ENCODE measurements around the gene ANKMY1. TPM values are rescaled to one million over a fixed set of nuclear protein-coding genes. Genes with fewer than 3 reads are reported as not detected.

ANKMY1 gene
- total RNA-seq, 1 experiment from 2014 or later, result 85.7 TPM

DNA sequence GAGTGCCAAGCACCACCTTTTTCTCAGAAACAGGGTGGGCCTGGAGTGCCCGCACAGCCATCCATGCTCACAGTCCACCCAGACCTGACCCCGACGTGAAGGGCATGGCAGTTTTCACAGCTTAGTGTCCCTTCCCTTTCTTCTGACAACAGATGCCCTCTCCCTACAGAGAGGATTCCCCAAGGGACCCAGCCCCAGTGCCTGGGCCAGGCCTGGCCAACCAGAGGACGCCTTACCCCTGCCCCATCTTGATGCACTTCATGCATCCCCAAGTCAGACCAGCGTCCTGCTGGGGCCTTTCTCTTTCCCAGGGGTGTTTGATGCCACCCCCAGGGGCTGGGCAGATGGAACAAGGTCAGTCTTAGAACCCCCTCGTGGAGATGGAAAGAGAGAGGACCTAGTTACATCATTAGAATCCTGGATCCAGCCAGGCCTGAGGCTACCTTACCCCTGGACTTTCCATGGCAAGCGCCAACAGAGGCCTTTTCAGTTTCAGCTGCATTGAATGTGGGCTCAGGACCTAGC, 3.8 kb downstream of the ANKMY1 start:
- no peak overlapping the region for H3K4me3 ChIP-seq
- ChIA-PET POLR2A (ENCODE audit: unreplicated experiment) (interaction anchor here (0.7 kb wide), 1 partner anchor 279 kb away, joined by 5 read pairs; no protein-coding TSS in a partner anchor), CTCF (no interaction called here)
- no TSS peak for BruUV-seq (replicated peaks)
- H3K9me3 ChIP-seq (ENCODE audit: insufficient read depth, low read depth), result 0 out of 2 replicates have a peak, but pooled peaks cover 3% of the 10 kb centered on the region
- no peaks in the 10 kb centered on the region for H3K9me2 ChIP-seq (ENCODE audit: insufficient read depth)
- no peak overlapping the region for H3K4me2 ChIP-seq
- no peak for TF ChIP-seq EZH2 (IDR thresholded peaks at IDR 0.05; ENCODE audit: low read depth)
- TF ChIP-seq, protein P1, sequence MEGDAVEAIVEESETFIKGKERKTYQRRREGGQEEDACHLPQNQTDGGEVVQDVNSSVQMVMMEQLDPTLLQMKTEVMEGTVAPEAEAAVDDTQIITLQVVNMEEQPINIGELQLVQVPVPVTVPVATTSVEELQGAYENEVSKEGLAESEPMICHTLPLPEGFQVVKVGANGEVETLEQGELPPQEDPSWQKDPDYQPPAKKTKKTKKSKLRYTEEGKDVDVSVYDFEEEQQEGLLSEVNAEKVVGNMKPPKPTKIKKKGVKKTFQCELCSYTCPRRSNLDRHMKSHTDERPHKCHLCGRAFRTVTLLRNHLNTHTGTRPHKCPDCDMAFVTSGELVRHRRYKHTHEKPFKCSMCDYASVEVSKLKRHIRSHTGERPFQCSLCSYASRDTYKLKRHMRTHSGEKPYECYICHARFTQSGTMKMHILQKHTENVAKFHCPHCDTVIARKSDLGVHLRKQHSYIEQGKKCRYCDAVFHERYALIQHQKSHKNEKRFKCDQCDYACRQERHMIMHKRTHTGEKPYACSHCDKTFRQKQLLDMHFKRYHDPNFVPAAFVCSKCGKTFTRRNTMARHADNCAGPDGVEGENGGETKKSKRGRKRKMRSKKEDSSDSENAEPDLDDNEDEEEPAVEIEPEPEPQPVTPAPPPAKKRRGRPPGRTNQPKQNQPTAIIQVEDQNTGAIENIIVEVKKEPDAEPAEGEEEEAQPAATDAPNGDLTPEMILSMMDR (conservative IDR thresholded peaks at IDR 0.05), result no peak
- H3K27ac ChIP-seq, result no peak overlapping the region
- peaks cover 62% of the 10 kb centered on the region for H4K20me1 ChIP-seq (ENCODE audit: insufficient read depth)
- intact Hi-C loops (cut with micrococcal nuclease; ENCODE audit: unreplicated experiment), result no loop called here
- no peaks in the 10 kb centered on the region for H3K27me3 ChIP-seq (ENCODE audit: insufficient read depth, low read depth)
- H2AFZ ChIP-seq, result no peak overlapping the region
- H3K4me1 ChIP-seq (replicated peaks; ENCODE audit: insufficient read depth), result peaks cover 6% of the 10 kb centered on the region
- peaks cover 41% of the 10 kb centered on the region for H3K36me3 ChIP-seq (ENCODE audit: low read depth)
- peaks cover 79% of the 10 kb centered on the region for H3K79me2 ChIP-seq (ENCODE audit: low read depth)
- peaks cover 14% of the 10 kb centered on the region for H3F3A ChIP-seq (ENCODE audit: insufficient read depth, low read depth)
- DNase-seq, result no peak

DNA sequence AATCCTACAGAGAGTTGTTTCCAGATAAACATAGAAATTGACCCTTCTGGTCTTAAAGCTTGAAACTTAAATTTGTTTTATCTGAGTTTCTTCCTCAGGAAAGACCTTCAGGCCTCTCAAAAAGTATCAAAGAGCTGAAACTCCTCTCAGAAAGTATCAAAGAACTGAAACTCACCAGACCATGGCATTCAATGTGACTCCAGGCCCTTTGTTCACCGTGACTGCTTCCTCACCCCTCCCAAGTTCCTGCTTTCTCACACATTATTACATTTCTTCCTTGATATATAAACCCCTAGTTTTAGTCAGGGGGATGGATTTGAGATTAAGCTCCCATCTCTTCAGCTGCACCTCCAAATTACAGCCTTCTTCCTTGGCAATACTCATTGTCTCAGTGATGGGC, 6.0 kb downstream of the ANKMY1 start:
- DNase-seq, result no peak
- no peaks in the 10 kb centered on the region for H3K9me2 ChIP-seq (ENCODE audit: insufficient read depth)
- 0 out of 2 replicates have a peak, but pooled peaks cover 3% of the 10 kb centered on the region for H3K9me3 ChIP-seq (ENCODE audit: insufficient read depth, low read depth)
- H4K20me1 ChIP-seq (ENCODE audit: insufficient read depth), result peaks cover 52% of the 10 kb centered on the region
- H3K4me2 ChIP-seq, result no peak overlapping the region
- H3K27ac ChIP-seq, result no peak overlapping the region
- H3F3A ChIP-seq (ENCODE audit: insufficient read depth, low read depth), result peaks cover 14% of the 10 kb centered on the region
- POLR2A ChIA-PET (ENCODE audit: unreplicated experiment), result no interaction called here
- no peak overlapping the region for H3K4me3 ChIP-seq
- H3K79me2 ChIP-seq (ENCODE audit: low read depth), result peaks cover 57% of the 10 kb centered on the region
- no peaks in the 10 kb centered on the region for H3K27me3 ChIP-seq (ENCODE audit: insufficient read depth, low read depth)
- H3K4me1 ChIP-seq (replicated peaks; ENCODE audit: insufficient read depth), result no peaks in the 10 kb centered on the region
- no peak overlapping the region for H2AFZ ChIP-seq
- BruUV-seq (replicated peaks), result no TSS peak
- TF ChIP-seq, protein P1 (conservative IDR thresholded peaks at IDR 0.05), result no peak
- no peak for TF ChIP-seq EZH2 (IDR thresholded peaks at IDR 0.05; ENCODE audit: low read depth)
- CTCF ChIA-PET, result no interaction called here
- peaks cover 41% of the 10 kb centered on the region for H3K36me3 ChIP-seq (ENCODE audit: low read depth)
- intact Hi-C loops (cut with micrococcal nuclease; ENCODE audit: unreplicated experiment), result no loop called here

DNA sequence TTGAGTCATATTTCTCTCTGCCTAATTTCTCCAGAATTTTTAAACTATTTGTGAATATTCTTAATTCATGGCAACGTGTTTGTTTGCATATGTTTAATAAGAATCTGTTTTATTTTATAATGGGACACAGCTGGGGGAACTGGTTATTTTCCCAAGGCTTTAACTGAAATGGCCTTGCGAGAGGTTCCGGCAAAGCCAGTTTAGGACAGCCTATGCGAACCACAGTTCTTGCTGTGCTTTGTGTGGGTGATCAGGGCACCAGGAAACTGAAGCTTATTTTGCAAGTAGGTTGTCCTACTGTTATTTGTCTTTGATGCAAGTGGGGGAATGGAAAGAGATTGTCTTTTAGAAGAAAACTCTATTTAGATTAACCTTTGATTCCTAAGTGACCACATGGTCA, 6.5 kb downstream of the ANKMY1 start:
- H3K79me2 ChIP-seq (ENCODE audit: low read depth), result peaks cover 52% of the 10 kb centered on the region
- intact Hi-C loops (cut with micrococcal nuclease; ENCODE audit: unreplicated experiment), result no loop called here
- no TSS peak for BruUV-seq (replicated peaks)

More for the DNA sequence above, 6.5 kb downstream of the ANKMY1 start:
- 0 out of 2 replicates have a peak, but pooled peaks cover 3% of the 10 kb centered on the region for H3K9me3 ChIP-seq (ENCODE audit: insufficient read depth, low read depth)
- peaks cover 14% of the 10 kb centered on the region for H3F3A ChIP-seq (ENCODE audit: insufficient read depth, low read depth)
- no peaks in the 10 kb centered on the region for H3K27me3 ChIP-seq (ENCODE audit: insufficient read depth, low read depth)
- no peaks in the 10 kb centered on the region for H3K4me1 ChIP-seq (replicated peaks; ENCODE audit: insufficient read depth)
- H3K27ac ChIP-seq, result no peak overlapping the region
- no peak overlapping the region for H3K4me2 ChIP-seq
- peaks cover 51% of the 10 kb centered on the region for H4K20me1 ChIP-seq (ENCODE audit: insufficient read depth)
- ChIA-PET CTCF (interaction anchor here (0.8 kb wide), 1 partner anchor 37 kb away, joined by 3 read pairs; no protein-coding TSS in a partner anchor), POLR2A (ENCODE audit: unreplicated experiment) (no interaction called here)
- no peak overlapping the region for H2AFZ ChIP-seq
- H3K4me3 ChIP-seq, result no peak overlapping the region
- no peaks in the 10 kb centered on the region for H3K9me2 ChIP-seq (ENCODE audit: insufficient read depth)
- peaks cover 41% of the 10 kb centered on the region for H3K36me3 ChIP-seq (ENCODE audit: low read depth)
- TF ChIP-seq, protein P1 (conservative IDR thresholded peaks at IDR 0.05), result no peak
- no peak for TF ChIP-seq EZH2 (IDR thresholded peaks at IDR 0.05; ENCODE audit: low read depth)
- DNase-seq, result no peak
